GM15510 (cell line): ENCODE measurements around the gene ROBO1.

Experiments used
- POLR2A ChIP-seq: IDR thresholded peaks from 3 replicates; pipeline ENCODE4 v1.6.1; 2011; ENCODE audit warnings: borderline replicate concordance; ENCODE audit not compliant: insufficient read length; ENCODE audit errors: extremely low read depth

The ROBO1 gene

GRCh38 chr3:79396595-79396994 lies 371.2 kb downstream of the ROBO1 start:
- no peak for TF ChIP-seq POLR2A

DNA sequence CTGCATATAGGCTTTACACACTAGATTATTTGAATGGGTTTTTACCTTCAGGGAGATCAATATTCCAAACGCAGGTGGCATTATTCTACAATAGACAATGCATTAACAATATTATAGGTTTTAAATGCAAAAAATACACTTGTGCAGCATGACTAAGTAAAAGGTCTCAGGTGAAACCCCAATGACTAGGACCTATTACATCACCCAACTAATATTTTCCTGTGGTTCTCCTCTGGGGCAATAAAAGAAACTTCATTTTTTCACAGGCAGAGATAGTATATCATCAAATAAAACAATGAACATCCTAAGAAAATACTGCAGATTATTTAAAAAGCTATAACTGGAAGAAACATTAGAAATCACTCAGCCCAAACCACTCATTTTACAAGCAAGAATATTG lies 375.3 kb downstream of the ROBO1 start:
- TF ChIP-seq POLR2A = no peak

GRCh38 chr3:79390352-79390751 lies 377.4 kb downstream of the ROBO1 start:
- TF ChIP-seq POLR2A = no peak

- TF ChIP-seq POLR2A = no peak
Measured at GRCh38 chr3:79385211-79385610, 382.6 kb downstream of the ROBO1 start.

DNA sequence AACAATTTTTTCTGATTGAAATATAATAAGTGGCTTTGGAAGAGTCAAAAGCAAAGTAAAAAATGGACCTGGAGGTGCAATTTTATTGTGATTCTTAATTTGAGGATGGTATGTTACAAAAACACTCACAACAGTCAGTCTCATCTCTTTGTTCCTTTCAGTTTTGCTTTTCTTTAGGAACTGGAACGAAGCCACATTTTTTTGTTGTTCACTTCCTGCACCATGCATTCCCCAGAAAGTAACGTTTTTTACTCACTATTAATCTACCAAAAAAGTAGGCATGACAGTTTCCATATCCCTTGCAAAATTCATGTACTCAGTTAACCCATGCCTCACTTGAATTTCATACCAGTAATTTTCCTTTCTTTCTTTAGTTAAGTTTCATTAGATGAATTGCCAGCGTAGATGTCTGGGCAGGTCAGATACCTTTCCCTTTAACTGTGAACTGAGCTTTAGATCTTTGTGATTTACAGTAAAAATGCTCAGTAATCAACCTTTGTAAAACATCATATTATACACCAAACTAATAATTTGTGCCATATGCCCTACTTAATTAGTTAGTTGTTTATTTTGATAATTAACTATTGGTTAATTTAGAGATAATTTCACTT lies 384.3 kb downstream of the ROBO1 start:
- TF ChIP-seq POLR2A = no peak

GRCh38 chr3:79380581-79380980 lies 387.2 kb downstream of the ROBO1 start:
- TF ChIP-seq POLR2A = no peak

GRCh38 chr3:79378064-79378463 lies 389.7 kb downstream of the ROBO1 start:
- no peak for TF ChIP-seq POLR2A

DNA sequence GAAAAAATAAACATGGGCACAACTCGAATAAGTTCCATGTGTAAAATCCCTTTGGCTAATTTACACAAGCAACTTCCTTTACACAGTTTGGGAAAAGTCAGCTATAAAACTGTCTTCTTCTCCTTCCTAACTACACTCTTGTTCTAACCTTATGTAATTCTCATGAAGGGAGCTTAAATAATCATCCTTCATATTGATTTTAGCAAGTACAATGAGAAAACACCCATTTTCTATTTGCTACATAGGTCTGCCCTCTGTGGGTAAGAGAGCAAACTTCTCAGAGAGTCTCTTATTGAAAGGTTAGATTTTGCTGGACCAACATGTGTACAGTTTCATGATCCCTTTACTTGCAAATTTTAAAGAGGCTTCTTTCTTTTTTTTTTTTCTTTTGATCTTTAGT lies 398.5 kb downstream of the ROBO1 start:
- TF ChIP-seq POLR2A = no peak

DNA sequence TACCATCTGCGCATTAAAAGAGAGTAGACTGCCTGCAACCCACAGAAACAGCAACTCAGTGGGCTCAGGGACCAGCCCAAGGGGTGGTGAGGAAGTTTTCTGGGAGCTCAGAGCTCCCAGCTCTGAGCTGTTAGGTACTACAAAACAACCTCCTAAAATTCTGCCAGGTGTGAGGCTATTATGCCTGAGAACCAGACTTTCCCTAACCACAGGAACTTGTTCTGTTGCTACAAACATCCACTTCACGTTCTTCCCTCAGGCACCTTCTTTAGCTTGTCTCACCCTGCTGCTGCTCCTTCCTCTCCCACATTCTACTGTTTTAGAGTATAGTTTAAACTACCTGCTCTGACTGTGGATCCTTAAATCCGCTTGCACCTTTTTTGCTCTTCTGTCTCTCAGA lies 399.4 kb downstream of the ROBO1 start:
- no peak for TF ChIP-seq POLR2A

DNA sequence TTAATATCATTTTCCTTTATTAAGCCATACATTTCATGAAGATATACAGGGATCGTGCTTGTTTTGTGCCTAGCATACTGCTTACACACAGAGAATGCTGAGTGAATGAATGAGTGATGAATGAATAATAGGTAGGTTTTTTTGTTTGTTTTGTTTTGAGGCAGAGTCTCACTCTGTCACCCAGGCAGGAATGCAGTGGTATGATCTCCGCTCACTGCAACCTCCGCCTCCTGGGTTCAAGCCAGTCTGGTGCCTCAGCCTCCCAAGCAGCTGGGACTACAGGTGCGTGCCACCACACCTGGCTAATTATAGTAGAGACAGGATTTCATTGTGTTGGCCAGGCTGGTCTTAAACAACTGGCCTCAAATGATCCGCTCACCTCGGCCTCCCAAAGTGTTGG lies 400.0 kb downstream of the ROBO1 start:
- TF ChIP-seq POLR2A = no peak

GRCh38 chr3:79367066-79367465 lies 400.7 kb downstream of the ROBO1 start:
- no peak for TF ChIP-seq POLR2A

GRCh38 chr3:79366414-79366813 lies 401.4 kb downstream of the ROBO1 start:
- TF ChIP-seq POLR2A = no peak

DNA sequence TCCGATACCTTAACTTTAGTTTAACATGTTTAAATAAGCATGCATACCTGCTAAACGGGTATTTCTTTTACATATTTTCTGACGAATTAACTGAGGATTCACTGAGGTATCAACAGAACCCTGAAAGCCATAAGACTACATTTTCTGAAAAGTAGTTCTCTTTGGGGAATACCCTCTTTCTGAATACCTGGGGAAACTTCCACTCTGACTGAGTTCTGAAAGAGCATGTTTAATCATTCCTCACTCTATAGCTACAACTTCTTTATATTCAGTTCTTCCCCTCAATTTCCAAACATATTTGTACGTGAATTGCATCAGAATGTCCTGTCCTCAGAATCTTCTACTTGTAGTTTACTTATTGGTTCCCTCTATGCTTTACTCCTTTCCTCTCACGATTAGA lies 403.0 kb downstream of the ROBO1 start:
- no peak for TF ChIP-seq POLR2A

DNA sequence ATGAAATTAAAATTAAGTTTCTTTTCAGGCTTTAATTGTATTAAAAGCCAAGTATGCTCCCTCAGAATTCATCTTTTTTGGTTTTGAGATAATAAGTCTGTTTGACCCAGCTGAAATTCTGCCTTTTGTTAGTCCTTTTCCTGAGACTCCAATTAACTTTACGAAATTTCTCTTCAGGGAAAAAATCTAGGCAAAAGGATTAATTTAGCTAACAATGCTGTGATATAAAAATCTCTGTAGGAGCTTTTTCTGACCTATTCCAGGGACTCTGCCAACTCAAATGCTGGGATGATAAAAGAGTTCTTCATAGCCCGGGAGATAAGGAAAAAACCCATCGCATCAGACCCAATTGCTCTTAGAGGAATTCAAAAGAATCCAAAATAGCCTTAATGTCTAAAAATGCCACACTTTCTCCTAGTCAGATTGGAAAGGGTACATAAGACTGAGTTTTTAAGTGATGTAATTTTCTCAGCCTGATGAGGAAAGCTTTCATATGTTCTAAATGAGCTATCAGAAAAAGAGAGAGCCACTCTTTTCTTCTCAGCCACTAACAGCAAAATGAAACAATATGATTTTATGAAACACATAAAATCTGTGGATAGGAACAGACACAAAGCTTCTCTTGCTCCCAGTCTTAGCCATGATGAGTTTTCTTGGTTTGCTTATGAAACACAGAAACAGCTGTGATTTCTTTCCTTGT lies 405.1 kb downstream of the ROBO1 start:
- TF ChIP-seq POLR2A = no peak

DNA sequence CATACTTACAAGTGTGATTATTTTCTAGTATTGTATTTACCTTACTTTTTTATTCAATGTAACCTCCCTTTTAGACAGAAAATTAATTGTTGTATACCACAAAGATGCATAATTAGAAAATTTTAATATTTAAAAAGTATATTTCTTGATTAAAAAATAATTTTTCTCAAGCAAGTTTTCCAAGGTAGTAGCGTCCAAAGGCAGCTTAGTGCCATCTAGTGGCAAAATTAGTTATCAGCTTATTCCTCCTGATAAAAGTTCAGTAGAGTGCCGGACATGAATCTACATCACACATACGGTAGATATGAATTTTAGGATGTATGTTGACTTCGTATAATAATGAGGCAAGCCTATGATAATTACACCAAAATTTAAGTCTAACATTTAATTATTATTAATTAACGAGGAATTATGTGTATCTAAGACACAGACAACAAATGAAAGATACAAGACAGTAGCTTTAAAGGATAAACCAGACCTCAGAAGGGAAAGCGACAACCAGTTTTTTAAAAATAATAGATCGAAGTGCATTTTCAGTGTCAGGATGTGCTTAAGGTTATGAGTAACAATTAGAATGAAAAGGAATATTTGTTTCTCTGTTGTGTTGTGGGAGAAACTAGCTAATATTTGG lies 405.9 kb downstream of the ROBO1 start:
- no peak for TF ChIP-seq POLR2A

DNA sequence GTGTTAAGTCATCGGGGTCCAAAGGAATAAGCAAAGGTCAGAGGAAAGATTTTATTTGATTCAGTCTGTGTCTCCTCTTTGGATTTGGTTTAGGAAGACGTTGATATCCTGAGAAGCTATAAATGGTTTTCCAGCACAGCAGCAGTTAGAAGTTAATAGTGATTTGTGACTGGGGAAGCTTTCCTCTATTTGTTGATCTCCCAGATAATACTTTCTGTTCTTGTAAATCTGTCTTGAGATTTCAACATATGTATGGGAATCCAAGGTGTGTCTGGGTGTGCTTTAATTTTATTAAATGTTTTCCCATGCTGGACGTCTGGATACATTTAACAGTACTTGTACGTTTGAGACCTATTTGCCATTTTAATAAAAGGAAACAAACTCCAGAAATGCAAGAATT lies 409.5 kb downstream of the ROBO1 start:
- TF ChIP-seq POLR2A = no peak
